HG03103 (cell line): Measurements from ENCODE around the gene ATXN3L.

Experiments used
- ATAC-seq: cut with Tn5 transposase; IDR thresholded peaks from one replicate; pipeline ENCODE4 v1.9.1; 2021; ENCODE audit warnings: low read depth; ENCODE audit not compliant: unreplicated experiment

The ATXN3L gene

GRCh38 chrX:13319953-13320352 is at the start of gene ATXN3L:
TSS of gene ATXN3L (minus strand) at chrX:13320053. CDS start at chrX:13319934, 119 bp downstream.
- ATAC-seq, result no peak

DNA sequence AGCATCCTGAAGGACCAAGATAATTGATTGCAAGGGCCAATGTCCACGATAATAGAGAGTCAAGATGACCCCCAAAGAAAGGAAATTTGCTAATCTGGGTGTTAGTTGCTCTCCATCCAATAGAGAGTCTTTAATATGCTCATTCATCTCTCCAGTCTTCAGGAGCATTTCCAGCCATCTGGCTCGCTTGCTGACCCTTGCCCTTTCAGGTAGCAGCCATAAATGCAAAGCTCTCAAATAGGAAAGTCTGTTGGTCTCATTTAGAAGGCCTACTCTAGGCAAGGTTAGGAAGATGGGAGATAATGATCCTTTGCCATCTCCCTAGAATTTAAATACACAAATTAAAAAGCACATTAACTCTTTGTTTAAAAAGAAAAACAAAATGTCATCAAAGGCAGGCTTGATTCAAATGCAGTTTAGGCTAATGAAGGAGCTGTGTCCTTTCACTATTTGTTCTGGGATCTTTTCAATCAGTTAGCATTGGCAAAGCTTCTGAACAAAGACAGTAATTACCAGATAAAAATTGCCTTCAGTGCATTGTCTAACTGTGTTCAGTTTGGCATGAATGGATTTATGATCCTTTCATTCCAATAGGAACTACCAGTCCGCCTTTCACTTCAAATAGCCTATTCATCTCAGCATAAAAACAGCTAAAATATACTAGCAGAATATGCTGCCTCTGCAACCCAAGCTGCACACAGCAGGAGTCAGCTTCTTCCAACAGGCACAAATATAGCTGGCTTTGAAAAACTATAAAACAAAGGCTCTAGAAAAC is 49.6 kb upstream of the ATXN3L start:
- ATAC-seq, result no peak

- no peak for ATAC-seq
Measured at GRCh38 chrX:13367950-13368349, 48.1 kb upstream of the ATXN3L start.

DNA sequence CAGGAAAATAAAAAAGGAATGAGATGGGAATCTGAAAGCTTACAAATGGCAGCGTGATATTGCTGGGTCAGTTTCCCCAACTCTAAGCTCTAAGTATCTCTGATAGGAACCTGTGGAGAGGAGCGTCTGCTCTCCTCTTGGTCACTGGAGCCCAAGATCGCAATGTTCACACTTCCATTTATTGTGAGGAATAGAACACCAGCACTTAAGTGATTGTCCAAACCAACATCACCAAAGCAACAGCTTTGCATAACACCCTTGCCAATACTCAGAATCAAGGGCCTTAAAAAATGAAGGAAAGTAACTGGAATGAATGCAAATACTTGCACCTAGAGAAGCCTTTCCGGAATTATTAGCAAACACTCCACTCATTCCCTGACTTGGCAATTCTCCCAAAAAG is 46.8 kb upstream of the ATXN3L start:
- no peak for ATAC-seq

- ATAC-seq, result no peak
Measured at GRCh38 chrX:13365161-13365560, 45.3 kb upstream of the ATXN3L start.

- no peak for ATAC-seq
Measured at GRCh38 chrX:13364230-13364857, 44.5 kb upstream of the ATXN3L start.

GRCh38 chrX:13360146-13360545 is 40.3 kb upstream of the ATXN3L start:
- no peak for ATAC-seq

GRCh38 chrX:13357925-13358324 is 38.1 kb upstream of the ATXN3L start:
- no peak for ATAC-seq

GRCh38 chrX:13346646-13347045 is 26.8 kb upstream of the ATXN3L start:
- ATAC-seq, result no peak

GRCh38 chrX:13345438-13345837 is 25.6 kb upstream of the ATXN3L start:
- no peak for ATAC-seq

GRCh38 chrX:13345037-13345436 is 25.2 kb upstream of the ATXN3L start:
- no peak for ATAC-seq

DNA sequence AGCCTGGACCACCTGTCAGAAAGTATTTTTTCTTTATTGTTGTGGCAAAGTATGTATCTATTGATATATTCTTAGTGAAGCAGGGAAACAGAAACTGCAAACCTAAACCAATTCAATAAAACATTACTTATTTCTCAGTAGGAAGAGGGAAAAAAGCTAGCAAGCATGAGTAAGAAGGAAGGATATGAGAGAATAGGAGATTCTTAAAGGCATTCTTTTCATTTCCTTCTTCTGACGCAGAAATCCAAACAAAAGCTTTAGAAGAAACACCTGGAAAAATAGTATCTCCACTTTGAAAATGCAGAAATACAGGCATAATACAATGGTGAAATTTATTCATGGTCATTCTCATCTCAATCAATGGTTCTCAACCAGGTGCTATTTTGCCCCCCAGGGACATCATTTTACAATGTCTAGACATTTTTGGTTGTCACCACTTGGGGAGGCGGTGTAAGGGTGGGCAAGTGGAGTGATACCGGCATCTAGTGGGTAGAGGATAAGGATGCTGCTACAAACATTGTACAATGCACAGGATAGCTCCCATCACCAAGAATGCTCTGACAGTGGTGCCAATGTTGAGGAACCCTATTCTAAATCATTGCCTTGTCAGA is 21.7 kb upstream of the ATXN3L start:
- ATAC-seq, result no peak

GRCh38 chrX:13340182-13340791 is 20.4 kb upstream of the ATXN3L start:
- no peak for ATAC-seq

DNA sequence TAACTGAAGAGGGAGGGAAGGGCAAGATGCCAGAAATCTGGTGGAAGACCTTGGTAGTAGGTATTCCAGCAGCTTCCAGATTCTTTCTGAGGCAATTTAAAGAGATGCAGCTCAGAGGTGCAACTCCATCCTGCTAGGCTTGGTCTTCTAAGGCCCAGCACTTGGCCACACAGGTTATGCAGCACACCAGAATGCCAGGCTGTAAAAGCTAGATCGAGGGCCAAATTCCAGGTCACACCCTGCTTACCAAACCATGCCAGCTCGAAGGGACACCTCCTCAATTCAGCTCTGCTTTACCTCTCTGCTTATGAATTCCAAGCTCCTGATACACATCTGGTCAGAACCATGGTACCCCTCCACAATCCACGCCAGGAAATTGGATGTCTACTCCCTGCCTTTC is 19.8 kb upstream of the ATXN3L start:
- ATAC-seq, result no peak

GRCh38 chrX:13338996-13339515 is 19.2 kb upstream of the ATXN3L start:
- no peak for ATAC-seq

GRCh38 chrX:13334491-13334890 is 14.6 kb upstream of the ATXN3L start:
- no peak for ATAC-seq

GRCh38 chrX:13330446-13330845 is 10.6 kb upstream of the ATXN3L start:
- ATAC-seq, result no peak

DNA sequence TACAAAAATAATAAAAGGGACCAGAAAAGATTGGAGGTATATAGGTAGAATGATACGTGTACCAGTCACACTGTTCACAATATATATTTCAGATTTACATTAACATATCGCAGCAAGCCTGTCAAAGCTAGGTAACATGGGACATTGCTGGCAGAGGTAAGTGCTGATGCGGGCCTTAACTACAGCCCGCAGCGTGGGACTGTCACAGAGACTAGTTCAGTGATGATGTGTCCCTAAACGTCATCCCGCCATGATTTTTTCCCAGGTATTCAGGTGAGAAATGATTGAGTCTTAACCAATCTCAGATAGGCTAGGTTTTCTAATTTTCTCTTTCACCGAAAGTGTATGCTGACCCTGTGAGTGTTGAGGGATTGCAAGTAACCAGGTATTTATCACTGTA is 7.8 kb upstream of the ATXN3L start:
- no peak for ATAC-seq

DNA sequence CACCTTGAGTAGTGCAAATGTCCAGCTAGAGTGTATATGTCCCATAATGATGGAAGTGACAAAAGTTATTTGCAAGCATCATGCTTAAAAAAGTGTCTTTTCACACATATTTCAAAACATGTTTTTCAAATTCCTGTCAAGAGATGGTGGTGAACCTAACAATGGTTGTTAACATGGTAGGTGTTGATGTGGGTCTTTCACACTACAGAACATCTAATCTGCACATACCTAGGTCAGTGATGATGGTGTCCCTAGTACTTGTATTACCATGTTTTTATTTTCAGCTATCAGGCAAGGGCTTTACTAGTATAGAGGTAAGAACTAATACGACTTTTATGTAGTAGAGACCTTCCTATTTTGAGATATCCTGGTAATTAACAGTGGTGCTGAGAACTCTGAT is 3.4 kb upstream of the ATXN3L start:
- ATAC-seq, result no peak

GRCh38 chrX:13317366-13317765 is 2.5 kb downstream of the ATXN3L start:
- no peak for ATAC-seq

DNA sequence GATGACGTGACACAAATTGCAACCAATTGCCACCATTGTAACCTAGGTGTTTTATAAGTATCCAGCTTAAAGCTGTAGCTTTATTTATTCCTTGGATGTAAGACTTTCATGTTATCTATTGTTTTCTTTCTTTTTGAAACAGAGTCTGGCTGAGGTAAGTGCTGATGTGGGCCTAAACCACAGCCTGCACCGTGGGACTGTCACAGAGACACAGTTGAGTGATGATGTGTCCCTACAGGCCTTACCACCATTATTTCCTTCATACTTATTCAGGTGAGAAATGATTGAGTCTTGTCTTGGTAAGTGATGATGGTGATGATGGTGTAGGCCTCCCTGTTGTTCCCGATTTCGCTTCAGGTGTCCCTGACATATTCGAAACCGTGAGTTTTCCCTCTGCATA is 8.3 kb downstream of the ATXN3L start:
- ATAC-seq, result no peak
